ENCODE measurements around the gene NTM.

The NTM gene

GRCh38 chr11:131512228-131512627 is 141.8 kb downstream of the NTM start:
- FAIRE-seq (no peak), DNase-seq (ENCODE audit: insufficient read length, low spot score) (no peak)
- TF ChIP-seq CTCF (IDR thresholded peaks at IDR 0.05; ENCODE audit: insufficient read depth, missing control alignments) = no peak

- DNase-seq (ENCODE audit: insufficient read length, low spot score) (no peak), FAIRE-seq (no peak)
- TF ChIP-seq CTCF (IDR thresholded peaks at IDR 0.05; ENCODE audit: insufficient read depth, missing control alignments) = no peak
These were observed 143.6 kb downstream of the NTM start for GRCh38 chr11:131514062-131514461.

DNA sequence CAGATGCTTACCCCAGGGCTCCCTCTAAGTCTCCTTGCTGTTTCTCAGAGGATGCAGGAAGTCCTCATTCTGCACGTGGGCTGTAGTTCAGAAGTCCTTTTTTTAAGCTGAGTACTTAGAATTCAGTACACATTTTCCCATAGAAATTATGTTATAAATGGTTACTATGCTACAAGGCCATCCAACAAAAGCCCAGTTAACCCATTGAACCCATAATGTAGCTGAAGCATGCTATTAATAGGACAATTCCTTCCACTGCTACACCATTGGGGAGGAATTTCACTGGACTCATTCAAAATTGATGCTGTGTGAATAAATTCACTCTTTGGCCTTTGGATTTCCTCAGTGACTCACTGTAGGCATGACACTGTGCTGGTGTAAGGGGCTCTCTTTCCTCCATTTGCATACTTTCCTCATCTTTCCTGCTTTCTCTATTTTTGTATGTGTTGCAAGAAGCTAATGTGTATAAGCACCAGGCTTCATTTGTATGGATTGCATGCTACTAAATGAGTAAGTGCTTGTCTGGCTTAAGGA is 148.0 kb downstream of the NTM start:
- no peak for TF ChIP-seq CTCF (IDR thresholded peaks at IDR 0.05; ENCODE audit: insufficient read depth, missing control alignments)
- DNase-seq (ENCODE audit: insufficient read length, low spot score) (no peak), FAIRE-seq (no peak)

DNA sequence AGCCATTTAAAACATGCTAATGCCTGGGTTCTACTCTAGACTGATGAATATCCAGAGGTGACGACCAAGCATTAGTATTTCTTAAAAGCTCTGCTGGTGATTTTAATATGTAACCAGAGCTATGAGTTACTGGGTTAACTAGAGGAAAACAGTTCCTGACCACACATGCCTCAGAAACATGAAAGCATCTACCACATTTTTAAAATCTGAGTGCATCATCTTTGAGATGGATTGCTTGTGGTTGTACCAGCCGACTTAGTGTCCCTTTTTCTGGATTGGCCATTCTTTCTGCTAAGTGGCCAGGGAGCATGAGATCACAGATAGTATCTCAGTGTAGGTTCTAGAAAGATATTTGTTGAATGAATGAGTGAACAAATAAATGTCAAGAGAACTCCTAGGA is 152.4 kb downstream of the NTM start:
- no peak for TF ChIP-seq CTCF (IDR thresholded peaks at IDR 0.05; ENCODE audit: insufficient read depth, missing control alignments)
- DNase-seq (ENCODE audit: insufficient read length, low spot score) = no peak
- no peak for FAIRE-seq

DNA sequence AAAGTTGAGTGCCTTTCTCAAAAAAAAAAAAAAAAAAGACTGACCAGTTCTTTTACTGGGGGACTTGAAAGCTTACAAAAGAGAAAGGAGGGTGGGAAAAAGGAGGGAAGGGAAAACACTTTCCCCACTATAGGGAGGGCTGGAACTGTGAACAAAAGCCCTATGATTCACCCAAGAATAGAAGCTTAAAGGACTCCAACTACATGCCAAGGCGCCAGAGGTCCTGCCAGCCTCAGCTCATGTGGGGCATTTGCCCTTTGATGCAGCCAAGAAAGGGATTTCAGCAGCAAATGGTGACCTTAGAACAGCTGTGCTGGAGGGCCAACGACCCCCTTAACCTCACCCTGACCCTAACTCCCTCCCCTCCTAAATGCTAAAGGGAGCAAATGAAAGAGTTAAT is 160.0 kb downstream of the NTM start:
- no peak for FAIRE-seq
- DNase-seq (ENCODE audit: insufficient read length, low spot score) = no peak
- TF ChIP-seq CTCF (IDR thresholded peaks at IDR 0.05; ENCODE audit: insufficient read depth, missing control alignments) = no peak

GRCh38 chr11:131533149-131533548 is 162.7 kb downstream of the NTM start:
- TF ChIP-seq CTCF (IDR thresholded peaks at IDR 0.05; ENCODE audit: insufficient read depth, missing control alignments) = no peak
- no peak for DNase-seq (ENCODE audit: insufficient read length, low spot score)
- FAIRE-seq = no peak

DNA sequence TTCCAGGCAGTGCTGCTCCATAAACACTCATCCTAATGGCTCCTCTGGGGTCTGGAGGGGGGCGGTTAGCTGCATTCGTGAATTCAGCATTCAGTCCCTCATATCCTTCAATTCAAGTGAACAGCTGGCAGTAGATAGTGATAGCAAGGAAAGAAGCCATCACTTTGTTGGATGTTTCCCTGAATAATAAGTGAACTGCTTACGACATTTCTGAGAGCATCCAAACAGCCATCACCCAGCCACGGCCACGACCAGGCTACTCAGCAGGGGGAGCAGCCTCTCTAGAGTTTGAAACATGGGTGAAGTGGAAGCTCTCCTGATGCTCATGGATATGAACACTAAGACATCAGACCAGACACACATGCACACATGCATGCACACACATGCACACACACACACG is 163.6 kb downstream of the NTM start:
- DNase-seq (ENCODE audit: insufficient read length, low spot score) (no peak), FAIRE-seq (no peak)

More for the DNA sequence above, 163.6 kb downstream of the NTM start:
- no peak for TF ChIP-seq CTCF (IDR thresholded peaks at IDR 0.05; ENCODE audit: insufficient read depth, missing control alignments)
